Peyer's patch (tissue), 4 donors: ENCODE results near the gene AKNA.

Source experiments
- CTCF ChIP-seq, 6 experiments: fragments of 450-650 bp in 4 of 6; fragments of 200-600 bp in 2 of 6; sonication (generic) in 1 of 6; IDR thresholded peaks; one replicate each; pipeline ENCODE4 v1.5.1; 2017 to 2019; ENCODE audit warnings: antibody characterized with exemption in 6 of 6, mild to moderate bottlenecking in 3 of 6, moderate library complexity in 1 of 6
- POLR2A ChIP-seq, 2 donors: fragments of 450-650 bp; IDR thresholded peaks; one replicate each; pipeline ENCODE4 v1.5.1; 2017; ENCODE audit warnings: antibody characterized with exemption in 2 of 2, mild to moderate bottlenecking in 2 of 2, moderate library complexity in 2 of 2

- TF ChIP-seq CTCF (IDR thresholded peaks at IDR 0.05) (no peak), POLR2A (IDR thresholded peaks at IDR 0.05) (no peak)
These were observed 84.2 kb downstream of the AKNA start for GRCh38 chr9:114303571-114303970.
